ENCODE data around the gene TRAF6. TPM values are rescaled to one million over a fixed set of nuclear protein-coding genes. Genes with fewer than 3 reads are reported as not detected.

Gene TRAF6
- total RNA-seq, 4 donors from 2014 or later, result 7.8 to 12.2 (median 7.9) TPM

- intact Hi-C loops (cut with DNase I), result no loop called here
- TF ChIP-seq CTCF (IDR thresholded peaks at IDR 0.05) (no peak), POLR2A (IDR thresholded peaks at IDR 0.05) (no peak)
- Histone ChIP-seq H3K4me3 (no peak overlapping the region), H3K4me1 (peaks cover 0 to 41% (median 7%) of the 10 kb centered on the region in 3 donors), H3K27me3 (no peaks in the 10 kb centered on the region), H3K27ac (no peak overlapping the region), H3K36me3 (no peaks in the 10 kb centered on the region), H3K9me3 (no peaks in the 10 kb centered on the region)
- 29 to 33% methylated on average over 1 of the region's 1 CpG for WGBS, 2 donors
- DNase-seq, result no peak
Observed at GRCh38 chr11:36471577-36471976, 38.5 kb downstream of the TRAF6 start.

GRCh38 chr11:36469881-36470802 lies 39.9 kb downstream of the TRAF6 start:
- H3K36me3 ChIP-seq, result no peaks in the 10 kb centered on the region
- no peak overlapping the region for H3K4me3 ChIP-seq
- WGBS, 2 donors, result 43 to 51% methylated on average over 5 of the region's 5 CpGs
- H3K27me3 ChIP-seq, result no peaks in the 10 kb centered on the region
- peaks cover 5 to 55% (median 7%) of the 10 kb centered on the region in 3 donors for H3K4me1 ChIP-seq
- no peak for TF ChIP-seq POLR2A (IDR thresholded peaks at IDR 0.05)
- TF ChIP-seq CTCF (IDR thresholded peaks at IDR 0.05), result no peak
- no peak overlapping the region for H3K27ac ChIP-seq
- intact Hi-C loops (cut with DNase I), result no loop called here
- no peak for DNase-seq
- no peaks in the 10 kb centered on the region for H3K9me3 ChIP-seq

- WGBS, 2 donors, result 63 to 93% methylated on average over 1 to 2 of the region's 2 CpGs
- no peak overlapping the region for H3K27ac ChIP-seq
Observed at GRCh38 chr11:36469063-36469462, 41.0 kb downstream of the TRAF6 start.

GRCh38 chr11:36467916-36468315 lies 42.2 kb downstream of the TRAF6 start:
- 40% methylated on average over 1 of the region's 1 CpG for WGBS, 2 donors
- peak overlapping the region in 1 of 4 donors; percentile 11 for H3K27ac ChIP-seq
- H3K27me3 ChIP-seq, result no peaks in the 10 kb centered on the region
- intact Hi-C loops (cut with DNase I), result no loop called here
- no peak for DNase-seq
- no peak overlapping the region for H3K4me3 ChIP-seq
- H3K4me1 ChIP-seq, result peaks cover 5 to 59% (median 7%) of the 10 kb centered on the region in 3 donors
- TF ChIP-seq POLR2A (IDR thresholded peaks at IDR 0.05) (no peak), CTCF (IDR thresholded peaks at IDR 0.05) (no peak)
- H3K9me3 ChIP-seq, result no peaks in the 10 kb centered on the region
- peaks cover 0 to 5% (median 0%) of the 10 kb centered on the region in 3 donors for H3K36me3 ChIP-seq

More at GRCh38 chr11:36469063-36469462, 41.0 kb downstream of the TRAF6 start:
- TF ChIP-seq CTCF (IDR thresholded peaks at IDR 0.05) (peak in 1 of 6 experiments; percentile 14), POLR2A (IDR thresholded peaks at IDR 0.05) (no peak)
- H3K4me3 ChIP-seq, result no peak overlapping the region
- H3K27me3 ChIP-seq, result no peaks in the 10 kb centered on the region
- H3K4me1 ChIP-seq, result peaks cover 5 to 59% (median 7%) of the 10 kb centered on the region in 3 donors
- intact Hi-C loops (cut with DNase I), result no loop called here
- H3K36me3 ChIP-seq, result no peaks in the 10 kb centered on the region
- no peak for DNase-seq
- no peaks in the 10 kb centered on the region for H3K9me3 ChIP-seq

GRCh38 chr11:36467012-36467411 lies 43.1 kb downstream of the TRAF6 start:
- Histone ChIP-seq H3K27ac (peak overlapping the region in 3 of 4 donors; percentile 11 to 35 (median 26)), H3K4me1 (peaks cover 5 to 55% (median 7%) of the 10 kb centered on the region in 3 donors), H3K36me3 (peaks cover 0 to 13% (median 0%) of the 10 kb centered on the region in 3 donors), H3K4me3 (no peak overlapping the region), H3K9me3 (no peaks in the 10 kb centered on the region), H3K27me3 (no peaks in the 10 kb centered on the region)
- 87 to 100% methylated on average over 2 of the region's 3 CpGs for WGBS, 2 donors
- TF ChIP-seq CTCF (IDR thresholded peaks at IDR 0.05) (no peak), POLR2A (IDR thresholded peaks at IDR 0.05) (no peak)
- intact Hi-C loops (cut with DNase I), result no loop called here
- no peak for DNase-seq
